Endothelial cell of umbilical vein (primary cell): ENCODE measurements around the gene MPEG1.

Experiments used
- EZH2 ChIP-seq: IDR thresholded peaks from 2 replicates; pipeline ENCODE4 v1.6.1; 2012; ENCODE audit warnings: borderline replicate concordance, low read depth, mild to moderate bottlenecking, moderate library complexity, low read length, inconsistent platforms; ENCODE audit not compliant: severe bottlenecking
- POLR2A ChIP-seq: IDR thresholded peaks from 2 replicates; pipeline ENCODE4 v1.6.1; 2012; ENCODE audit warnings: low read depth, mild to moderate bottlenecking, control low read depth, low read length
- POLR2AphosphoS5 ChIP-seq: IDR thresholded peaks from 2 replicates; pipeline ENCODE4 v1.6.1; 2012; ENCODE audit warnings: low read depth, mild to moderate bottlenecking, control low read depth, low read length, moderate library complexity; ENCODE audit not compliant: insufficient read depth
- TF ChIP-seq, protein P1 (sequence below), 2 donors: IDR thresholded peaks; 1 replicate in 1 of 2; 2 replicates in 1 of 2; pipeline ENCODE4 v1.5.1; 2011; ENCODE audit warnings: low read length in 2 of 2, mild to moderate bottlenecking in 2 of 2, moderate library complexity in 2 of 2, control low read depth in 1 of 2, inconsistent platforms in 1 of 2, low read depth in 1 of 2; ENCODE audit not compliant: insufficient read depth in 1 of 2; ENCODE audit errors: extremely low read depth in 1 of 2
- TF ChIP-seq, protein P2 (sequence below): IDR thresholded peaks from 2 replicates; pipeline ENCODE4 v1.6.1; 2011; ENCODE audit not compliant: insufficient read depth, insufficient read length

GRCh38 chr11:59179121-59179520 lies 33.6 kb downstream of the MPEG1 start:
- TF ChIP-seq, protein P1, sequence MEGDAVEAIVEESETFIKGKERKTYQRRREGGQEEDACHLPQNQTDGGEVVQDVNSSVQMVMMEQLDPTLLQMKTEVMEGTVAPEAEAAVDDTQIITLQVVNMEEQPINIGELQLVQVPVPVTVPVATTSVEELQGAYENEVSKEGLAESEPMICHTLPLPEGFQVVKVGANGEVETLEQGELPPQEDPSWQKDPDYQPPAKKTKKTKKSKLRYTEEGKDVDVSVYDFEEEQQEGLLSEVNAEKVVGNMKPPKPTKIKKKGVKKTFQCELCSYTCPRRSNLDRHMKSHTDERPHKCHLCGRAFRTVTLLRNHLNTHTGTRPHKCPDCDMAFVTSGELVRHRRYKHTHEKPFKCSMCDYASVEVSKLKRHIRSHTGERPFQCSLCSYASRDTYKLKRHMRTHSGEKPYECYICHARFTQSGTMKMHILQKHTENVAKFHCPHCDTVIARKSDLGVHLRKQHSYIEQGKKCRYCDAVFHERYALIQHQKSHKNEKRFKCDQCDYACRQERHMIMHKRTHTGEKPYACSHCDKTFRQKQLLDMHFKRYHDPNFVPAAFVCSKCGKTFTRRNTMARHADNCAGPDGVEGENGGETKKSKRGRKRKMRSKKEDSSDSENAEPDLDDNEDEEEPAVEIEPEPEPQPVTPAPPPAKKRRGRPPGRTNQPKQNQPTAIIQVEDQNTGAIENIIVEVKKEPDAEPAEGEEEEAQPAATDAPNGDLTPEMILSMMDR (IDR thresholded peaks at IDR 0.05; ENCODE audit: extremely low read depth in 1 of 2, insufficient read depth in 1 of 2, low read depth in 1 of 2, low read length in 2 of 2), result no peak
- TF ChIP-seq EZH2 (no peak), POLR2A (no peak), POLR2AphosphoS5 (no peak)
- TF ChIP-seq, protein P2, sequence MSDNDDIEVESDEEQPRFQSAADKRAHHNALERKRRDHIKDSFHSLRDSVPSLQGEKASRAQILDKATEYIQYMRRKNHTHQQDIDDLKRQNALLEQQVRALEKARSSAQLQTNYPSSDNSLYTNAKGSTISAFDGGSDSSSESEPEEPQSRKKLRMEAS, result no peak
